HS-5 (cell line): ENCODE results near the gene UBE2J1.

Experiments
- DNase-seq: peaks from one replicate; pipeline ENCODE4 v3.0.0-alpha.2; 2012; ENCODE audit warnings: low read depth

Gene UBE2J1

GRCh38 chr6:89364586-89364985, 12.1 kb upstream of the UBE2J1 start:
- no peak for DNase-seq

- DNase-seq = no peak
Observed at GRCh38 chr6:89361171-89361570, 8.6 kb upstream of the UBE2J1 start.

GRCh38 chr6:89360415-89360999, 8.0 kb upstream of the UBE2J1 start:
- no peak for DNase-seq

GRCh38 chr6:89359561-89359960, 7.0 kb upstream of the UBE2J1 start:
- DNase-seq = no peak

GRCh38 chr6:89357390-89357789, 4.9 kb upstream of the UBE2J1 start:
- no peak for DNase-seq

- DNase-seq = no peak
Observed at GRCh38 chr6:89356642-89357170, 4.2 kb upstream of the UBE2J1 start.

GRCh38 chr6:89355511-89356194, 3.1 kb upstream of the UBE2J1 start:
- DNase-seq = no peak

- no peak for DNase-seq
Observed at GRCh38 chr6:89353702-89354392, 1.3 kb upstream of the UBE2J1 start.

GRCh38 chr6:89353118-89353556, 615 bp upstream of the UBE2J1 start:
- DNase-seq = no peak

GRCh38 chr6:89351671-89352277, 748 bp downstream of the UBE2J1 start:
- no peak for DNase-seq

GRCh38 chr6:89350281-89350966, 2.1 kb downstream of the UBE2J1 start:
- no peak for DNase-seq

GRCh38 chr6:89348372-89348771, 4.2 kb downstream of the UBE2J1 start:
- no peak for DNase-seq

- no peak for DNase-seq
Observed at GRCh38 chr6:89347825-89348224, 4.7 kb downstream of the UBE2J1 start.

- DNase-seq = no peak
Observed at GRCh38 chr6:89346433-89346832, 6.1 kb downstream of the UBE2J1 start.

GRCh38 chr6:89339565-89339964, 13.0 kb downstream of the UBE2J1 start:
- no peak for DNase-seq

GRCh38 chr6:89335164-89335563, 17.4 kb downstream of the UBE2J1 start:
- DNase-seq = no peak

- no peak for DNase-seq
Observed at GRCh38 chr6:89330910-89331309, 21.6 kb downstream of the UBE2J1 start.

GRCh38 chr6:89328976-89329375, 23.5 kb downstream of the UBE2J1 start:
- DNase-seq = no peak

GRCh38 chr6:89324304-89324703, 28.2 kb downstream of the UBE2J1 start:
- DNase-seq = no peak

GRCh38 chr6:89323511-89323971, 29.0 kb downstream of the UBE2J1 start:
- DNase-seq = no peak

GRCh38 chr6:89321131-89321970, 31.2 kb downstream of the UBE2J1 start:
- DNase-seq = no peak
